NOMO-1 treated with dmso at 0.1 percent for 144 hours (cell line): Measurements from ENCODE around the gene RPS2.
"Not testable (repeated sequence)": the region's sequence is repeated elsewhere in the genome, so short reads cannot be mapped to it uniquely, and the experiment has no call there.

ENCODE experiments used
- DNase-seq: peaks from one replicate; lab custom pipeline; 2025; ENCODE audit not compliant: unreplicated experiment; lab: John Stamatoyannopoulos, UW

Gene RPS2

DNA sequence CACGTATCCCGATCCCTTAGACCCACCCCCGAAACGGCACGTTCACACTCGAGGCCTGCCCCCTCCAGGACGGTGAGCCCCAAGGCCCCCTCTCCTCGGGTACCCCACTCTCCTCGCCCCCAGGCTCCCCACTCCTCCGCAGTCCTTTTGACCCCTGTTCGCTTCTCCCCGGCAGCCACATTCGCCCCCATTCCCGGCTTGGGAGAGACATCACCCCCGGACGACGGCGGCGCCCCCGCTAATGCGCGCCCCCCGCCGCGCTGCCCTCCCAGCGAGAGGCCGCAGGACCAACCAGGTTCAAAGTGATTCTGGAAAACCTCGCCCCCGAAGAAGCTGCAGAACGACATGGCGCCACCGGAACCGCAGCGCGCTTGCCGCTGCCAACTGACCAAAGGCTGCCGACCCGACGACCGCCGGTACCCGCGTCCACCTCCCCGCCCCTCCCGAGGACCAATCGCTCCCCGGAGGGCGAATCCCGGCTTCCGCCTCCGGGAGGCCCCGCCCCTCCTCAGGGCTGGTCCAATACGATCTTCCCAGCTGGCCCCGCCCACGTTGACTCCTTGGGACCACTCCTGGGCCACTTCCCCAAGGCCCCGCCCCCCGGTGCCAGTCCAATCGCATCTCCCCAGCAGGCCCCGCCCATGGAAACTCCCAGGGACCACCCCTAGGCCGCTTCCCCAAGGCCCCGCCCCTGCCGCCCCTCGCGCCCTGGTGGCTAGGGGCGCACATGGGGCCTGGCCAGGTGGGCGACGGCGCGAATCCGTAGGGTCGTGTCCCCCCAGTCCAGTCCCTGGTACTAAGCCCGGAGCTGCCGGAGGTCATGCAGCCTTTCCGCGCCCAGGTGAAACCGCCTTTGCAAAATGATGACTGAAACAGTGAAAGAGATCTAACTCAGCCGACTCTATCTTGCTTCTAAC lies 21.6 kb downstream of the RPS2 start, which contains the start of gene MSRB1:
TSS of gene MSRB1 (minus strand) at position 390 of the 917 bp plus-strand sequence. CDS start at position 347, 43 bp downstream.
- DNase-seq = peak; percentile 98

DNA sequence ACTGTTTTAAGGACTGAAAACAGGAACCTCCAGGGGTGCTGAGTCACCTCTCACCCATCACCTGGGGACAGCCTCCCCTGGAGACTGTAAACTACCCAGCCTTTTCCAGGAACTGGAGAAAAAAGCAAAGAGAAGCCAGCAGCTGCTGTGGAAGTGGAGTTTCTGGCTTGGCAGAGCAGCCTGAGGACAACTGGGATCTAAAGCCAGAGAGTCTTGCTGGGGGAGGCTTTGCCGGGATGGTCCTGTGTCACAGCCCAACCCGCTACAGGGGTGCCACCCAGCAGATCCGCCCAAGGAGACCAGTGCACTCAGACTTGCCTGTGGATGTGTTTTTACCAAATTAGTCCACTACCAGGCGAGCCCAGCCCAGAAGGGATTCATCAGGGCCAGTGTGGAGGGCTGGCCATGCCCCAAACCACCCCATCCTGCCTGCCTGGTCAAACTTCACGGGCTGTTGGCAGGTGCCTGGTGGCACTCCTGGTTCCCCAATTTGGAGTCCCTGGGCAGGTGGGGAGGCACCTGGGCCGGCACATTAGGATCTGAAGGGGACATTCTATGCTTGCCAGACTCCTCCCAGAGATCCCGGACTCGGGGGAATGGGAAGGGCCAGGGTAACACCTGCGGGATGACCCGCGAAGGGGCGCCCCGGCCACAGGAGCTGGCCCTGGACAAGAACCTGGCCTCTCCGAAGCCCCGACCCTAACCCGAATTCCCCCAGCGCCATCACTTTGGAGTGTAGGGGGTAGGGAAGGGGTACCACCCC lies 22.4 kb downstream of the RPS2 start:
- peak; percentile 55 for DNase-seq

DNA sequence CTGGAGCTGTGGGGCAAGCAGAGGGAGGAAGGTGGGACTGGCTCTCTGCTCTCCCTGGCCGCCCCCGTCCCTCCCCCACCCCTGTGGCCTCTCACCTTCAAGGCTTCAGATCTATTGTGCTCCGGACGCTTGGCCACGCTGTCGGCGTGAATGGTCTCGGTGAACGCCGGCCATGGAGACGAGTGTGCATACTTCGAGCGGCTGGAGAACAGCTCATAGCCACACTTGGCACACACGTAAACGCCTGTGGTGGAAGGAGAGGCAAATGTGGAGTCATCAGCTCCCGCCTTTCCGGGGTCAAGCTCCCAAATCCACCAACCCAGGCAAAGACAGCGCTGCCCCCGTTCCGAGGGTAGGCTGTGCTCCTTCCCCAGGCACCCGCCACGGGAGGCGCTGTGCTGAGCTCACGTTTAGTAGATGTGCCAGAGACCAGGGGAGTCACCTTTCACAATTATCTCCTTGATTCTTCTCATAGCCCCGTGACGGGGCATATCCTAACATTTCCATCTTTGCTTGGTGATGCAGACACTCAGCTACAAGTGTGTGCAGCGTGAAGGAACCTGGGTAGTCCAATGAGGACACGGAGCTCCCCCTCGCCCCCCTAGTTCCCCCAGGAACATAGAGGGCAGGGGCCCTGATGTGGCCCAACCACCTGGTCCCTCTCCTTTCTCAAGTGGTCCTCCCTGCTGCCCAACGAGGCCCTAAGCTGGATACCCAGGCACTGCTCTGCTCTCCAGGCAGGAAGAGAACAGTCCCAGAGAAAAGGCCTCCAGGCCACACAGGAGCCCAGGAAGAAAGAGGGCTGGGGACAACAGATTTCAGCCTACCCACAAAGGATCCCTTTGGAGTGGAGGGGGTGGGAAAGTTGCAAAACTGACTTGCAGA lies 23.2 kb downstream of the RPS2 start:
- peak; percentile 36 for DNase-seq

DNA sequence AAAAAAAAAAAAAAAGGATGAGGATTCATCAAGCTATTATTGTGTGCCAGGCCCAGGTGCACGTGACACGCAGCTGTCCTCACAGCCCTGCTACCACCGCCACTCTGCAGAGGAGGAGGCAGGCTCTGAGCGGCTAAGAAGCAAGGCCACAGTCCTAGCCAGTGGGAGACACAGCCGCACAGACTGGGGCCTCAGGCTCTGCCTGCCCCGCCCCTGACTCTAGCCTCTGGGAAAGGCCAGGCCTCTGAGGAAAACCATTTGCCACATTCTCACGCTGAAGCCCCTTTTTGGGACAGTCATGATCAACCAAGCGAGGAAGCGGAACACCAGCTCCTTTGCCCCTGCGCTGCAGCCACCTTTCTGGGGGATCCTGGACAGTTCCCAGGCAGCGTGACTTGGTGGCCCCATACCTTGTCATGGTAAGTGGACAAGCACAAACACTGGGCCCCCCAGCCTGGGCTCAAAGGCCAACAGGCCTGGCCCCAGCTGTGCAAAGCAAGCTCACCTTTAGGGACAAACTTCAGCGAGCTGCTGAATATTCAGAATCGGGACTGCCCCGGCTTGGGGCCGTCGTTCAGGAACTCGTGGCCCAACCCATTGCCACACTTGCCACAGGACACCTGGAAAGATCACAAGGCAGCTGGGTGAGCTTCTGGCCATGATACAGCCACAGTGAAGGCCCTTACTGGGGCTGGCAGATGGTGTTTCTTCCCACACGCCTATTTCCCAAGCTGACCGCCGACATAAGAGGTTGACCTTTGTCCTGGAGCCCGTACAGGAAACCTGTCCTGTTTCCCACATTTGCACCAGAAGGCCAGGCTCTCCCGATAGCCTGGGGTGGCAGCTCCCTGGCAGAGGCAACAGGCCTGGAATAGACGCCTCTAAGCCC lies 24.1 kb downstream of the RPS2 start:
- DNase-seq = no peak

DNA sequence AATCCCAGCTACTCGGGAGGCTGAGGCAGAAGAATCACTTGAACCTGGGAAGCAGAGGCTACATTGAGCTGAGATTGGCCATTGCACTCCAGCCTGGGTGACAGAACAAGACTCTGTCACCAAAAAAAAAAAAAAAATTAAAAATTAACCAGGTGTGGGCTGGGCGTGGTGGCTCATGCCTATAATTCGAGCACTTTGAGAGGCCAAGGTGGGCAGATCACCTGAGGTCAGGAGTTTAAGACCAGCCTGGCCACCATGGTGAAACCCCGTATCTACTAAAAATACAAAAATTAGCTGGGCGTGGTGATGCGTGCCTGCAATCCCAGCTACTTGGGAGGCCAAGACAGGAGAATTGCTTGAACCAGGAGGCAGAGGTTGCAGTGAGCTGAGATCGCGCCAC lies 24.8 kb downstream of the RPS2 start:
- DNase-seq = not testable (repeated sequence)

DNA sequence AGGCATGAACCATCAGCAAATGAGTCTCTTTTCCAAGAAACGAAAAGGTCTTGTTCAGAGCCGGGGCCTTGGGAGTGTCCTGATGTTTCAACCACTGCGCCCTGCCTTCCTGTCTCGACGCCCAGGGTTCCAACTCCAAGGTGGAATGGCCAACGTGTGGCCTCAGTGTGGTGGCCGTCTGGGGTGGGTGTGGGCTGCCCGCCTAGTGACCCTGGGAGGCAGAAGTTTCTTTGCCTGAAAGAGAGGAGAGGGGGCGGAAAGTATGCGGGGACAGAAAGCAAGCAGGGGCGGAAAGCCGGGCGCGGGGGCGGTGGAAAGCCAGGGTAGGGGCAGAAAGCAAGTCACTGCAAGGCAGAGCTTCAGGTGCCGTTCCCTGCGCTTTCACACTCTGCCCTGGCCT lies 25.7 kb downstream of the RPS2 start:
- no peak for DNase-seq

DNA sequence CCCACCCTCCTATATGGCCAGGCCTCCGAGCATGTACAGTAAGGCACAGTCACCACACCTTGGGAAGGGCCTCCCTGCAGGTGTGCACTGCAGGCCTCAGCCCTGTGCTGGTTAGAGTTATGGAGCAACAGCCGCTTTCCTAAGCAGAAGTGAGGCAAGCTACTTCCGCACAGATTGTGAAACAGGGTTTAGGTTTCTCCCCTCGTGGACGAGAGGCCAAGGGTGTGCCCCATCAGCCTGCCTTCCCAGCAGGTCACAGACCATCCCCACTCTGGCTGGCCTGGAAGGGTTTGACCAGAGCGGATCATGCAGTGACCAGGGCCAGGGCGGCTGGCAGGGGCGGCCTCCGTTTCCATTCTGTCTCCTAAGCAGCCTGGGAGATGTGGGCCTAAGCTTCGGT lies 26.3 kb downstream of the RPS2 start:
- DNase-seq = peak; percentile 89

DNA sequence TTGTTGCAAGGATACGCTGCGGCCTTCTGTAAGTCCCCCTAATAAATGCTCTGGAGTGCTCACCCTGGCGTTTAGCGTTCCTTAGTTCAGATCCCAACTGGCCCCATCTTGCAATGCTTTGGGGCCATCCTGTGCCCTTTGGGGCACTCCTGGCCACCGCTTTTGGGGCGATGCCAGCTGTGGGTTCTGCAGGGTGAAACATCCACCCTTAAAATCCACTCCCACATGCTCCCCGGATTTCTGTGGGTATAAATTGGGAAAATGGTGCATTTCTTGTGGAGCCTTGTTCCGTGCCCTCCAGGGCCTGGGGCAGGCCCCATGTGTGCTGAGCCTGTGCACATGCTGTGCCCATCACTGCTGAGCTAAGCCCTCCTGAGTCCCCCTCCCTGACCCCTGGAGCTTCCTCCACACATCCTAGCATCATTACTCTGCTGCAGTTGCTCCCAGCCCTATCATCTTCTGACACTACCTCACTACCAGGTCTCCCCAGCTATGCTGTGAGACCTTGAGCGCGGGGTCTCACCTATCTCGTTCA lies 27.6 kb downstream of the RPS2 start:
- DNase-seq = no peak

DNA sequence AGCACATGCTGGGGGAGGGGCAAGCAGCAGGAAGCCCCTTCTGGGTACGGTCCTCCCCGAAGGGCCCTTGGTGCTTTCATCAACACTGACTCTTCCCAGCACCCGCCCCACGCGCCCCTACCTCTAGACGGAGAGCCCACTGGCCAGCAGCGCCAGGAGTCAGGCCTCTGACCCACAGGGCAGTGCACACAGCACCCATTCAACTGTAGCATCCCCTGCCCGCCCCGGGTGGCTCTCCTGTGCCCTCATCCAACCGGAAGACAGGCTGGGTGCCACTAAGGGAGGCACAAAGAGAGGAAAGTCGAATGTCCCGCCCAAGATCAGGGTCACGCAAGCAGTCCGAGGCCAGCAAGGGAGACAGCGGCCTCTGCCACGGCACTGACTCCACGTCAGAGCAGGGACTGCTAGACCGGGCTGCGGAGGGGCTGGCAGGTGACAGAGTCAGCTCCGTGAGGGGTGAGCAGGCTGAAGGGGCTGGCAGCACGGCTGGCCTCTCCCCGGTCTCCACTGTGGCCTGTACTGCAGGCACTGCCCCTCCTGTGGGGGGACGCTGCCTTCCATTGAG lies 31.4 kb downstream of the RPS2 start:
- DNase-seq = no peak

DNA sequence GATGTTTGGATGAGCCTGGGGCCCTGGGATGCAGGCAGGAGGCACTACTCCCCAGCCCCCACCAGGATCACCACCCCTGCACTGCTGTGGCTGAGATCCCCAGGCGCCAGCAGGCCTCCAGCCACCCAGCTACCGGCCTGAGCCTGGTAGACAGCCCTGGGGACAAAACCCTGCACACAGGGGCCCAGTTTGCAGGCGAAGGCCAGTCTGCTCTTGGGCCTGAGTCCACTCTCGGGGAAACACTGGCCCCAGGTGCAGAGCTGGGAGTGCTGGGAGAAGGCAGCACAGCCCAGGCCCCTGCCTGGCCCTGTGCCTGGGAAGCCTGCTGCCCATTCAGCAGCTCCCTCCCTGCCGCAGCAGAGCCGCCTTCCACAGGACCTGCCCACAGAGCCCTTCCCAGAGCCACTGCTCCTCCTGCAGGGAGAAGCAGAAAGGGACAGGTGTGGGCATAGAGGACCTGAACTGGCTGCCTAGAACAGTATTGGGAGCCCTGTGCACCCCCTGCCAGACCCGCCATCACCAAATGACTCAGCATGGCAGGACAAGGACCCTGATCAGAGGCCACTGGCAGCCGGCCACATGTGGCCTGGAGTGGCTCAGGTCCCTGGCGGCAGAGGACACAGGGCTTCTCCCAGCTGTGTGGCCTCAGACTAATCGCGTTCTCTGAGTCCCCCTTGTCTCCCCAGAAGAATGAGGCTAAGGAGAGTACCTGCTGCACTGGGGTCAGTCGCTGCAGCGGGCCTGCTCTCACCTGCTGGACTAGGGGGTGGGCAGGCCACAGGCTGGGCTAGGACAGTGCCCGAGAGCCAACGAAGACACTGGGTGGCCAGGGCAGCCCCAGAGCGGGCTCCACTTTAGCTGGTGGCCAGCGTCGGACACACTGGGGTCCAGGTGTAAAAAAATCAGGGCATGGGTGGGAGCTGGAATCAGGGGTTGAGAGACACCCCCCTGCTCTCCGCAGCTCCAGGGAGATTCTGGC lies 32.3 kb downstream of the RPS2 start:
- no peak for DNase-seq

DNA sequence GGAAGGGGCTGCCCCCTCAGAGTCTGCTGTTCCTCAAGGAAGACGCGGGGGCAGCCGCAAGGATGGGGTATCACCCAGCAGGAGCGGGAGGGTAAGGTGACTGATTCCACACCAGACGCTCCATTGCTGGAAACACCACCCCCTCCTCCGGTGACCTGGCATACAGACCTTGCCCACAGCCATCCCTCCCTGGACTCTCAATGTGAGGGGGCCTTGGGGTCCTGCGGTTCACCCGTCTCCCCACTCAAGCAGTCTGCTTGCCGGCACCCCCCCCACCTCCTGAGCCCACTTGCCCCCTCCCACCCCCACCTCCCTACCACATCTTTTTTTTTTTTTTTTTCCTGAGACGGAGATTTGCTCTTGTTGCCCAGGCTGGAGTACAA lies 34.3 kb downstream of the RPS2 start:
- DNase-seq = no peak

DNA sequence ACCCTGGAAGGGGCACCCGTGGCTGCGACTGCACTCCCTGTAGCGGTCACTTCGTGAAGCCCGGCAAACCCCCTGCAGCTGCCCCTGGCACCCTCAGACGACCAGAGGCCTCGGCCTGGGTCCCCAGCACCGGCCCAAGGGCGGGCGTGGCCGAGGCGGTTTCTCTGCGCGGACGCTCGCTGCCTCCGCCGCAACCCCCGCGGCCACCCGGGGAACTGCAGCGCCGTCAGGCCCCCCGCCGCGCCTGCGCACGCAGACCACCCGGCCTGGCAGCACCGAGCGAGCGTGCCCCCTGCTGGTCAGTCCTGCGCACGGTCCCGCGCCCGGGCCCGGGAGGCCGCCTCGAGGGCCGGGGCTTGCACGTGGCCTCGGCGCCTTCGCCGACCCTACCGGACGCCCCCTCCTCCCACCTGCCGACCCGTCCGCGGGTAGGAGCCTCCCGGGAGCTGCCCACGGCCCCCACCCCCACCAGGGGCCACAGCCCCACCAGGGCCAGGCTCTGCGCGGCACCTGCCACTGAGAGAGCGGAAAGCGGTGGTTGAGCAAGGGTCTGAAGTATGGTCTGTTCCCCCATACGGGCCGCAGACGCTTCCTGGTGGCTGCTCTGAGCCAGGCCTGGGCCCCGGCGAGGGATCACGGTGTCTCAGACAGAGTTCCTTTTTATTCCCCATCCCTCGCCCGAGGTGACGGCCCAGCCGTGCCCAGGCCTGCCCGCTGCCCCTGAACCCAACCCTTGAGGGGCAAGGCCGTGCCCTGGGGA lies 34.9 kb downstream of the RPS2 start:
- DNase-seq = peak; percentile 79

DNA sequence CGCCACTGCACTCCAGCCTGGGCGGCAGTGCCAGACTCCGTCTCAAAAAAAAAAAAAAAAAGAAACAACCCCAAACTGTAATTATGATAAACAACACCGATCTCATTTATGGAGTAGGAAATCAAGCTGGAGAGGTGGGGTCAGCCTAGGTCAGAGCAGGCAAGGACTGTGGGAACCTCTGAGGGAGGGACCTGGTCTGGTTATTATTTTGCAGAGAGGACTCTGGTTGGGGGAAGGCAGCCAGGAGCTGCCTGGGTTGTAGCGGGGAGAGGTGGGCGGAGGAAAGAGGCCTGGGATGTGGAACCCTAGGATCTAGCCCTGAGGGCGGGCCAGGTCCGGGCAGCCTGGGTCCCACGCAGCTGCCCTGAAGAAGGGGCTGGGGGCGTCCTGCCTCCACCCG lies 35.5 kb downstream of the RPS2 start:
- peak; percentile 23 for DNase-seq

DNA sequence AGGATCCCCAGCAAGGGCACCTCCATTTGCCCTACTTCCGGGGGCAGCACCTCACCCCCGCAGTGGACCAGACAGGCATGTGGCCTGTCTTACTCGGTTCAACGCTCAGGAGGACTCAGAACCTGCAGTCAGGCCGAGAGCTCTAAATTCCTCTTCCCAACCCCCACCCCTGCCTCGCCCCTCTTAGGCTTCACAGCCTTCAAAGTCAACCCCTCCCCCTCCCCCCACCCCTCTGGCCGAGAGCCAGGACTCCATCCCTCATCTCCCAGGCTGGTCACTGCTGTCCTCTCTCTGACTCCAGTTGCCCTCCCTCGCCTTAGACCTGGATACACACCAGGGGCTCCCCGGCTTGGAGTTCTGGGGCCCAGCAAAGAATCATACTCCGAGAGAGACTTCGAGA lies 38.4 kb downstream of the RPS2 start:
- no peak for DNase-seq

DNA sequence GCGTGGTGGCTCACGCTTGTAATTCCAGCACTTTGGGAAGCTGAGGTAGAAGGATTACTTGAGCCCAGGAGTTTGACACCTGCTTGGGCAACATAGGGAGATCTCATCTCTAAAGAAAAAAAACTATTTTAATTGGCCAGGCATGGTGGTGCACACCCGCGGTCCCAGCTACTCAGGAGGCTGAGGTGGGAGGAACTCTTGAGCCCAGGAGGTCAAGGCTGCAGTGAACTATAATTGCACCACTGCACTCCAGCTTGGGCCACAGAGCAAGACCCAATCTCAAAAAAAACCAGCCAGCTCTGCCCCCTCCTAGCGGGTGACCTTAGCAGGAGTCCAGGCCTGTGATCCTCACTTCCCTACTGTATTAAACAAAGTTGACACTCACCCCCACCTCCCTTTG lies 40.5 kb downstream of the RPS2 start:
- no peak for DNase-seq

DNA sequence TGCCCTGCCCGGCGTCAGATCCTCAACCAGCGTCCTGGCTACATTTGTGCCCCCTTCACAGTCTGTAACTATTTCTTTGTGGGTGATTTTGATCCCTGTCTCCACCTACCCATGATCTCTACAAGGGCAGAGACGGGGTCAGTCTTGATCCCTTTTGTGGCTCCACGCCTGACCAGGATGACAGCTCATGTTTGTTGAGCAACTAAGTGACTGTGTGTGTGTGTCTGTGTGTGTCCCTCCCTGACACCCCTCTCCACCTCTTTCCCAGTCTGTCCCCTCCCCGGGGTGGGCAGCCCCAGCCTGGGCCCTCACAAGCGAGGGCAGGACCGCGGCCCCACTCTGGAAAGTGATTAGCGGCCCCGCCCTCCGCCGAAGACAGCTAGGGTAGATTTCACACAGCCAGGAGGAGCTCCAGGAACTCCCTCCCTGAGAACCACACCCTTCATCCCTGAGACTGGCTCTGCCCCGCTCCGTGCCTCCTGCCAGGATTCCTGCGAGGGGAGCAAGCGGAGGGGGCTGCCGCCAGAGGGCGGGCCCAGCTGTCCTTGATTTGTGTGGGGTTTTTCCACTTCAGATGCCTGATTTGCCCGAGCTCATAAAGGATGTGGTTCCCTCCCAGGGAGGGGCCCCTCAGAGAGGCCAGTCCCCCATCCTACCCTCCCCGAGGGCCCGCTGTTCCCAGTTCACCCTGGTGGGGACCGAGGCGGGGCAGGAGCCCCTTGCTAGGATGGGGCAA lies 41.2 kb downstream of the RPS2 start:
- DNase-seq = no peak

DNA sequence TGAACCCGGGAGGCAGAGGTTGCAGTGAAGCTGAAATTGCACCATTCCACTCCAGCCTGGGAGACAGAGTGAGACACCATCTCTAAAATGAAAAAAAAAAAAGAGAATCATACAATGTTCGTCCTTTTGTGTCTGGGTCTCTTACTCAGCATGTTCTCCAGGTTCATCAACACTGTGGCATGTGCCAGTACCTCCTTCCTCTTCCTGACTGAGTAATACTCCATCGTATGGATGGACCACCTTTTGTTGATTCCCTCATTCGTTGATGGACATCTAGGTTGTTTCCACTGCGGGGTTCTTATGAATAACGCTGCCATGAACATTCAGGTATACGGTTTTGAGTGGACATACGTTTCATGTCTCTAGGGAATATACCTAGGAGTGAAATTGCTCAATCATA lies 42.3 kb downstream of the RPS2 start:
- no peak for DNase-seq
